Fibroblast of lung (primary cell): Measurements from ENCODE around the gene YIF1B. TPM values are rescaled to one million over a fixed set of nuclear protein-coding genes. Genes with fewer than 3 reads are reported as not detected.

Experiments used
- DNase-seq, 2 donors: peaks; one replicate each; pipeline versions ENCODE4 v3.0.0 to v3.0.0-alpha.2; 2010; ENCODE audit warnings: low read depth in 2 of 2
- H2AFZ ChIP-seq: 2 replicates; pipeline ENCODE4 v1.5.1; 2012; ENCODE audit warnings: low read length, control low read depth, inconsistent platforms
- H3K27ac ChIP-seq: 2 replicates; pipeline ENCODE4 v1.5.1; 2011; ENCODE audit warnings: low read length, control low read depth; ENCODE audit not compliant: insufficient read depth
- H3K27me3 ChIP-seq: 2 replicates; pipeline ENCODE4 v1.5.1; 2011; ENCODE audit warnings: mild to moderate bottlenecking, low read length; ENCODE audit not compliant: control insufficient read depth, insufficient read depth
- H3K36me3 ChIP-seq: 2 replicates; pipeline ENCODE4 v1.5.1; 2011; ENCODE audit warnings: low read length; ENCODE audit not compliant: control insufficient read depth, insufficient read depth
- H3K4me1 ChIP-seq: 2 replicates; pipeline ENCODE4 v1.5.1; 2011; ENCODE audit warnings: low read length; ENCODE audit not compliant: control insufficient read depth, insufficient read depth; ENCODE audit errors: extremely low read depth
- H3K4me2 ChIP-seq: 2 replicates; pipeline ENCODE4 v1.5.1; 2011; ENCODE audit warnings: low read length, control low read depth; ENCODE audit not compliant: insufficient read depth; ENCODE audit errors: extremely low read depth
- H3K4me3 ChIP-seq, 4 experiments: fragments of 200-600 bp in 1 of 4; sonication (generic) in 1 of 4; replicated peaks in 1 of 4; 2 replicates each; pipeline ENCODE4 v1.5.1; 2011 to 2016; ENCODE audit warnings: low read length in 4 of 4, low read depth in 3 of 4, mild to moderate bottlenecking in 3 of 4, control low read depth in 2 of 4, inconsistent platforms in 1 of 4, mixed read lengths in 1 of 4; ENCODE audit not compliant: insufficient read depth in 1 of 4; ENCODE audit errors: control extremely low read depth in 1 of 4
- H3K79me2 ChIP-seq: 2 replicates; pipeline ENCODE4 v1.5.1; 2012; ENCODE audit warnings: mild to moderate bottlenecking, low read length, inconsistent platforms; ENCODE audit not compliant: control insufficient read depth, insufficient read depth
- H3K9ac ChIP-seq: 2 replicates; pipeline ENCODE4 v1.5.1; 2011; ENCODE audit warnings: mild to moderate bottlenecking, low read length, control low read depth; ENCODE audit not compliant: insufficient read depth
- H3K9me3 ChIP-seq: 2 replicates; pipeline ENCODE4 v1.5.1; 2012; ENCODE audit warnings: low read depth, low read length; ENCODE audit not compliant: control insufficient read depth, insufficient read depth
- H4K20me1 ChIP-seq: 2 replicates; pipeline ENCODE4 v1.5.1; 2011; ENCODE audit warnings: low read length; ENCODE audit not compliant: control insufficient read depth, insufficient read depth; ENCODE audit errors: extremely low read depth
- CTCF ChIP-seq, 2 donors: IDR thresholded peaks in 1 of 2; conservative IDR thresholded peaks in 1 of 2; 1 replicate in 1 of 2; 2 replicates in 1 of 2; pipeline ENCODE4 v1.5.1; 2011 to 2012; ENCODE audit warnings: low read length in 2 of 2, control low read depth in 1 of 2, inconsistent platforms in 1 of 2, low read depth in 1 of 2, mild to moderate bottlenecking in 1 of 2
- EZH2 ChIP-seq: IDR thresholded peaks from 2 replicates; pipeline ENCODE4 v1.5.1; 2012; ENCODE audit warnings: low read length, control low read depth, mild to moderate bottlenecking; ENCODE audit errors: missing control alignments
- polyA plus RNA-seq, 2 donors: library from polyadenylated mRNA; depleted of rRNA in 1 of 2; stranded (reverse) in 1 of 2; unstranded in 1 of 2; fragments of >200 nt; gene quantifications; 2 replicates each; pipeline ENCODE4 v1.2.1, GENCODE V29; 2011 to 2012; ENCODE audit warnings: missing spikeins in 1 of 2
- total RNA-seq: library from RNA; depleted of rRNA; stranded (reverse); fragments of >200 nt; gene quantifications from 2 replicates; pipeline ENCODE4 v1.2.1, GENCODE V29; 2014

Gene YIF1B
- total and polyA plus RNA-seq, 2 donors (not counting 1 experiment from before 2014, with no cell fraction given): 73.3 to 96.5 TPM

- Histone ChIP-seq H3K4me3 (no peak overlapping the region), H2AFZ (no peak overlapping the region), H3K4me2 (peak overlapping the region; percentile 3), H3K79me2 (no peaks in the 10 kb centered on the region), H3K9ac (no peak overlapping the region), H4K20me1 (no peaks in the 10 kb centered on the region), H3K4me1 (peaks cover 16% of the 10 kb centered on the region), H3K27ac (peak overlapping the region; percentile 50), H3K27me3 (no peaks in the 10 kb centered on the region), H3K36me3 (no peaks in the 10 kb centered on the region), H3K9me3 (no peaks in the 10 kb centered on the region)
- DNase-seq: peak; percentile 63 to 65
- TF ChIP-seq CTCF (conservative IDR thresholded peaks at IDR 0.05 in 1 of 2, IDR thresholded peaks at IDR 0.05 in 1 of 2; ENCODE audit: low read depth in 1 of 2, low read length in 2 of 2) (no peak), EZH2 (no peak)
These were observed 37.6 kb downstream of the YIF1B start for GRCh38 chr19:38277969-38278680.

- peak in 1 of 2 donors; percentile 68 for DNase-seq
- Histone ChIP-seq H4K20me1 (no peaks in the 10 kb centered on the region), H3K27ac (peak overlapping the region; percentile 50), H3K79me2 (no peaks in the 10 kb centered on the region), H3K9ac (peak overlapping the region; percentile 11), H3K27me3 (no peaks in the 10 kb centered on the region), H2AFZ (no peak overlapping the region), H3K4me1 (peaks cover 16% of the 10 kb centered on the region), H3K4me2 (peak overlapping the region; percentile 3), H3K36me3 (no peaks in the 10 kb centered on the region), H3K4me3 (no peak overlapping the region), H3K9me3 (no peaks in the 10 kb centered on the region)
- TF ChIP-seq EZH2 (no peak), CTCF (conservative IDR thresholded peaks at IDR 0.05 in 1 of 2, IDR thresholded peaks at IDR 0.05 in 1 of 2; ENCODE audit: low read depth in 1 of 2, low read length in 2 of 2) (no peak)
These were observed 38.2 kb downstream of the YIF1B start for GRCh38 chr19:38277549-38277948.

GRCh38 chr19:38276942-38277517 is 38.7 kb downstream of the YIF1B start:
- Histone ChIP-seq H3K27ac (peak overlapping the region; percentile 50), H3K27me3 (no peaks in the 10 kb centered on the region), H3K79me2 (no peaks in the 10 kb centered on the region), H3K9ac (peak overlapping the region; percentile 11), H3K4me3 (no peak overlapping the region), H4K20me1 (no peaks in the 10 kb centered on the region), H3K36me3 (no peaks in the 10 kb centered on the region), H3K9me3 (no peaks in the 10 kb centered on the region), H3K4me2 (no peak overlapping the region), H2AFZ (no peak overlapping the region), H3K4me1 (peaks cover 16% of the 10 kb centered on the region)
- DNase-seq: no peak
- no peak for TF ChIP-seq EZH2
